GM19238 (cell line): Measurements from ENCODE around the gene ZNF19.
A peak's percentile ranks its signal among the peaks of the same experiment; 100 is the strongest.
"Not testable (repeated sequence)": the region's sequence is repeated elsewhere in the genome, so short reads cannot be mapped to it uniquely, and the experiment has no call there.

Experiments used
- DNase-seq: peaks from one replicate; pipeline ENCODE4 v3.0.0; 2011; ENCODE audit warnings: low spot score; ENCODE audit not compliant: insufficient read length

Gene ZNF19

DNA sequence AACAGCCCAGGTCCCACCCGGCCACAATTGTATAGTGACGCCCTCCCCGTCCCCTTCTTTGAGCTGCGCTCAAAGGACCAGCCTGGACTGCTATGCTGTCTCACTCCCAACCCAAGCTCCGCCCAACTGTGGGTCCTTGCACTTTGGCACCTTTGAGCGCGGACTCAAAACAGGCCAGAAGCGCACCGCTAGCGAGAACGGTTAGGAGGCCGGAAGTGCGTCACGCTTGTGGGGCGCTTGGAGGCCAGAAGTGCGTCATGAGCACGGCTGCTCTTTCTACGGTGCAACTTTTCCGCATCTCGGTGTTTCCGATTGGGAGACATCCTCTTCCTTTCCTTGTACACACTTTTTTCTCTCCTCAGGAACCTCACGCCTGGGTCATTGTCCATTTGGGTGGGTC lies at the start of gene ZNF19:
Gene ZNF19, minus strand, starts transcription at position 203 of the 400 bp plus-strand sequence. CDS start 7,210 bp downstream, outside the sequence.
- DNase-seq = no peak

DNA sequence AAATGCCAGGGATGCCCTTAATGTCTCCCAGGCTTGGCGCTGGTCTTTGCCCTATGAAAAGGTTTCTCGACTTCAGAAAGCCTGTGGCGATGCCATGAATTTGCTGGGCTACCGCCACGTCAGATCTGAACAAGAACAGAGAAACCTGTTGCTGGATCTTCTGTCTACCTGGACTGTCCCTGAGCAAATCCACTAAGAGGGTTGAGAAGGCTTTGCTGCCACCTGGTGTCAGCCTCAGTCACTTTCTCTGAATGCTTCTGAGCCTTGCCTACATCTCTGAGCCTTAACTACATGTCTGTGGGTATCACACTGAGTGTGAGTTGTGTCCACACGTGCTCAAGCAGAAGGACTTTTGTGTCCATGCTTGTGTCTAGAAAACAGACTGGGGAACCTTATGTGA lies 48.5 kb upstream of the ZNF19 start:
- DNase-seq = peak; percentile 37

DNA sequence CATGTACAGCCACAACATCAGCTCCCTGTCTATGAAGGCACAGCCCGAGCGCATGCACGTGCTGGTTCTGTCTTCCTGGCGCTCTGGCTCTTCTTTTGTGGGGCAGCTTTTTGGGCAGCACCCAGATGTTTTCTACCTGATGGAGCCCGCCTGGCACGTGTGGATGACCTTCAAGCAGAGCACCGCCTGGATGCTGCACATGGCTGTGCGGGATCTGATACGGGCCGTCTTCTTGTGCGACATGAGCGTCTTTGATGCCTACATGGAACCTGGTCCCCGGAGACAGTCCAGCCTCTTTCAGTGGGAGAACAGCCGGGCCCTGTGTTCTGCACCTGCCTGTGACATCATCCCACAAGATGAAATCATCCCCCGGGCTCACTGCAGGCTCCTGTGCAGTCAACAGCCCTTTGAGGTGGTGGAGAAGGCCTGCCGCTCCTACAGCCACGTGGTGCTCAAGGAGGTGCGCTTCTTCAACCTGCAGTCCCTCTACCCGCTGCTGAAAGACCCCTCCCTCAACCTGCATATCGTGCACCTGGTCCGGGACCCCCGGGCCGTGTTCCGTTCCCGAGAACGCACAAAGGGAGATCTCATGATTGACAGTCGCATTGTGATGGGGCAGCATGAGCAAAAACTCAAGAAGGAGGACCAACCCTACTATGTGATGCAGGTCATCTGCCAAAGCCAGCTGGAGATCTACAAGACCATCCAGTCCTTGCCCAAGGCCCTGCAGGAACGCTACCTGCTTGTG lies 47.8 kb upstream of the ZNF19 start:
- no peak for DNase-seq

DNA sequence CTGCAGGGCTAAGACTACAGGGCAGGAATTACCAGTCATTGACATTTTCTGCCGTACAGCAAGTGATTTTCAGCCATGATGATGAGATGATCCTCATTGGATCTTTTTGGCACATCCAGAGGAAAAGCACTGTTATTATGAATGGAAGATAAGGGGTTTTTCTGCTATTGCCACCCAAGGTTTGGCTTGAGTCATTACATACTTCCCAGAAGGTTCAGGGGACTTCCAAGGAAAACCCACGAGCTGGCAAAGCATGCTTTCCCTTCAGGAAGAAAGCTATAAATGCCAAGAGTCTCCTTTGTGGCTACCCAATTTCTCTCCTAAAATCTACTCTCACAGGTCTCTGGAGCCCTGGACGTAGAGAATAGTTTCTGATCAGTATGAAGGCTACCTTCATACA lies 43.2 kb upstream of the ZNF19 start:
- DNase-seq = no peak

DNA sequence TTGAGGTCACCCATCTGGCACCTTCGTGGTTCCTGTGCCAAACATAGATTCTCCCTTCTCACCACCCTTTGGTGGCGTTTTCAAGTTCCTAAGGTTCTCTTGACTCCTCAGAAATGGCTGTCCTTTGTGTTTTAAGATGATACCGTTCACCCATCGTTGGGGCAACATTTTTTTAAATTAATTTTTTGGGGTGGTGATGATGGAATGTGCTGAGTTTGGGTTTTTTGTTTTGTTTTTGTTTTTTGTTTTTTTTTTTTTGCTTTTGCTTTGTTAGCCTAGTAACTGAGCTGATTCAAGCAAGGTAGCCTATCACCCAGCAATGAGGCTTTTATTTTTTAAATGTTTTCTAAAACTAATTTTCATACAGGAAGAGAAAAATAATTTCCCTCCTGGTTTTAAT lies 39.7 kb upstream of the ZNF19 start:
- no peak for DNase-seq

DNA sequence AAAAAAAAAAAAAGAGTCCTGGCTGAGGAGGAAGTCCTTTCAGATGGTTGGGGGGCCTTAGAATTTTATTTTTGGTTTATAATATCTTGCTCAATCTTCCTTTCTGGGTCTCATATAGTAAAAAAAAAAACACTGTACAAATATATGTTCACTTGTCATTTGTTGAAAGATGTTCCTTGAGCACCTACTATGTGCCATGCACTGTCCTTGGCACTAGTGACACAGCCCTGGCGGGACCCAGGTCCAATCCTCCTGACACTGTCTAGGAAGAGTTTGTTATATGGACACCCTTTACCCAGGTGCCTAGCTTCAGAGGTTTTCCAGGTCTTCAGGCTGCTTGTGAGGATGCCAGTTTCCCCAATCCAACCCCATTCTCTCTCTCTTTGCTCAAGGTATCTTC lies 39.1 kb upstream of the ZNF19 start:
- DNase-seq = no peak

DNA sequence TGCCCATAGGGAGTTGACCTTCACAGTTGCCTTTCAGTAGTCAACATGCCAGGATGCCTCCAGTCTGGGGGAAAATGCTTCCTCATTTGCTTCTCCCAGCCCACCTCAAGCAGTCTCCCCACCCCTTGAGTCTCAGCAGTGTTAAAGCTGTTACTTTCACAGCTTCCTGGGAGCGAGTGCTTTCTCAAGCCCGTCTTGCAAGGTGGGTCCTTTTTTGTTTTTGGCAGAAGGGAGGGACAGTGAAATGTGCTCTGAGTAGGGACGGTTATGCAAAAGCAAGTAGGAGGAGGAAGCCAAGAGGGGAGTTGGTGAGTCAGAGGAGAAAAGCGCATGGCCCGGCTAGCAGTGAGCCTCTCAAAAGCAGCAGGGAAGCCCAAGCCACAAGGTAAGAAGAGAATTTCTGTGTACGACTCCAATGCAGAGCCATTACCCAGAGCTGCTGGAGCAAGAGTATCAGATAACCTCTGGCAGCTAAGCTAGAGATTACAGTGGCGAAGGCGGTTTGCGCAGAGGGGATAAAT lies 37.0 kb upstream of the ZNF19 start, which contains the start of gene CHST4:
Gene CHST4, plus strand, starts transcription at position 316 of the 521 bp plus-strand sequence. CDS start 10,252 bp downstream, outside the sequence.
- DNase-seq = no peak

DNA sequence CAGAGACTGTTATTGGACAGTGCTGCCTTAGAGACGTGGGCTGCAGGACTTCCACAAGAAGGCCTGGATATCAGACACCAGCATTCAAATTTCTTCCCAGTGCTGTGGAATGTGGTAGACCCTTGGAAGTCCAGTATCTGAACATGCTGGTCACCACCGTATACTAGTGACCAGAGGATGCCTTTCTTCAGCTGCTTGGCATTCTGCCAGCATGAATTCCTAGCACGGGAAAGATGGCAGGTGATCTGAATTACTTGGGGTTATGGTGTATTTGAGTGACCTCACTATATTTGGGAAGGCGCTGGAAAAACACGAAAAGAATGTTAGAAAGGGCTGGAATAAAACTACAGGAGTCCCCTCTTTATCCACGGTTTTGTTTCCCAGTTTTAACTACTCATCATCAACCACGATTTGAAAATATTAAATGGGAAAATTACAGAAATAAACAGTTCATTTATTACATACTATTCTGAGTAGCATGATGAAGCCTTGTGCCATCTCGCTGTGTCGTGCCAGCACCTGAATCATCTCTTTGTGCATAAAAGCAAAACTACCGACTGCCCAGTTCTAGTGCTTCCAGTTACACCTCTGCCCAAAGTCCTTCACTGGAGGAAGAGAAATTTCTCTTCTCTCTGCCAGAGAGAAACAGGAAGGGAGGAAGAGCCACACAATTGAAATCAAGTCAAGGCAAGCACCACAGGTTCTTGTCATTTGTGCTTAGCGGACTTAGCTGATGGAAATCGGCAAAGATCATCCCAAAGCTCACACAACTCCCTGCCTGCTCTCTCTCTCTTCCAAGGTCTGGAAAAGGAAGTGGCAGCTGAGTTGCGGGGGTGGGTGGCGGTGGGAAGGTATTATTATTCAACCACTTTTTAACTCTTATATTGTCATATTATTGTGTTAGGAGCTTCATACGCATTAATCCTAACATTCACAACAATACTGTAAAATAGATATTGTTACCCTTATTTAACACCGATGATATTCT lies 35.7 kb upstream of the ZNF19 start:
- no peak for DNase-seq

DNA sequence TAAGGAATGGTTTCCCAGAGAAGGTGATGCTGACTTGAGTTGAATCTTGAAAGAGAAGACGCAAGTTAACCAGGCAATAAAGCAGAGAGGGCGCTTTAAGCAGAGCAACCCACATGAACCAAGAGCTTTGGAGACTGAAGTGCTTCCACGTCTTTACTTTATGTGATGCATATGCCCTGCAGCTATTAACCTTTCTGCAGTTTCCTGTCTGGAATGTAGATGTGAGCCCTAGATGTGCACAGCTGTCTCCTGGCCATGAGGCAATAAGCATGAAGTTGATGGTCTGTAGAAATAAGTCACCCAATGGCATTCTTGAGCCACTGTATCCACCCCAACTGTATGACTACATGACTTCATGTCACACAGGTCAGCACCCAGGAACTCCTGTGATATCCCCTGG lies 31.4 kb upstream of the ZNF19 start:
- DNase-seq = no peak

DNA sequence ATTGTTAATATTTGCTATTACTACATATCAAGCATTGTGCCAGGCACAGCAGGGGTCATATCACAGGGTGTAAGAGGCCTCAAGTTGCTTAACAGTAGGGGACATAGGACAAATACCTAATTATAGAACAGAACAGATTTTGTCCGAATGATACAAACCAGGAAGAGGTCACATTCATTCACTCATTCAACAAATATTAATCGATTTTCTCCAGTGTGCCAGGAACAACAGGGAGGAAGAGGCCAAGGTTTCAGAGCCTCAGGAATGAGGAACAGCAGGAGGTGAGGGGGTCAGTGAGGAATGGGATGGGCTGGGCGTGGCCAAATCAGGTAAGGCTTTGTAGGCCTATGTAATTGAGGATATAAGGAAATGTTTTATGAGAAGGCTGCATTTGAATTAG lies 25.9 kb upstream of the ZNF19 start:
- DNase-seq = no peak

DNA sequence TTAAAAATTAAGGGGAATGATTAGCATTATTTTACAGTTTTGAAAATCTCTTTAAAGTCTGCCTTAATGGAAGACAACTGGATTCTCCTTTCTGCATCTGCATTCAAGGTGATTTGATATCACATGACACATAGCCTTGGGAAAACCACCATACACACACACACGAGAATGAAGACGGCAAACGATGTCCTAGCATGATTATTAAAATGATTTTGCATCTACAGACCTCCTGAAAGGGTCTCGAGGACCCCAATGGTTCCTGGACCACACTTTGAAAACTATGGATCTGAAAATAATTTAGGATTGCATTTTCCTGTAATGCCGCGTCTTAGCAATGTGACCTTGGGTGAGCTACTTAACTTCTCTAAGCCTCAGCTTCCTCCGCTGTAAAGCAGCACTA lies 25.4 kb upstream of the ZNF19 start:
- DNase-seq = no peak

DNA sequence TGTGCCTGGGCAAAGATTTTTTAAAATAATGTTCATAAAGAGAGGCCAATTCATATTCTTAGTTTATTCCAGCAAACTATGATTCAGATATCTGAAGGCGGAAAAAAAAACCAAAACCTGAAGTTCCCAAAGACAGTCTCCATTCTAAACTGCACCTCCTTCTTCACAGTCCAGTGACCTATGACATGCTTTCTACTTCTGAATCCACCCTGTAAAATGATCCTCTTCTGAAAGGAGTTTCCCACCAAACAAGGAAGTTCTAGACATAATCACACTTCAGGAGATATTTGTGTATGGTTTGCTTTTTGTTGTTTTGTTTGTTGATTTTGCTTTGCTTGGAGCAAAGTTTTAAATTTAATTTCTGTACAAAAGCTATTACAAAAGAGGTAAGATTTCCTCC lies 24.2 kb upstream of the ZNF19 start:
- DNase-seq = no peak

DNA sequence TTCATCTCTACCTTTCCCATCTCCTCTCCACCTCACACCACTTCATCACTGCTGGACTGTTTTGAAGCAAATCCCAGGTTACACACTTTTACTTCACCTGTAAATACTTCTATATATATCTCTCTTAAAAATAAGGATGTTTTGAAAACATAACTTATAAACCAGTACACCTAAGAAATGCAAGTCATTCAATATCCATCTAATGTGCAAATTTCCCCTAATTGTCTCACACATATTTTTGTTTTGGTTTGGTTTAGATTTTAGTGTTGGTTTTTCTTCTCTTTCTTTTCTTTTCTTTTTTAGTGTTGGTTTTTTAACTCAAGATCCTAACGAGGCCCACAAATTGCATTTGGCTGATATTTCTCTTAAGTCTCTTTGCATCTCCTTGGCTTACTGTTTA lies 17.9 kb upstream of the ZNF19 start:
- no peak for DNase-seq

DNA sequence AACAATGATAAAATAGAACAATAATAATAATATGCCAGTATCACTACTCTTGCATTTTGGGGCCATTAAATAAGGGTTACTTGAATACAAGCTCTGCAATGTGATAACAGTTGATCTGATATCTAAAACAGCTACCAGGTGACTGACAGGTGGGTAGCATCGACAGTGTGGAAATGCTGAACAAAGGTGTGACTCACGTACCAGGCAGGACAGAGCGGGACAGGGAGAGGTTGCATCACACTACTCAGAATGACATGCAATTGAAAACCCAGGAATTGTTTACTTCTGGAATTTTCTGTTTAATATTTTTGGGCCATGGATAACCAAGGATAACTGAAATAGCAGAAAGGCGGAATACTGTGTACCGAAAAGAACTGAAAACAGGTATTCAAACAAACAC lies 15.8 kb upstream of the ZNF19 start:
- no peak for DNase-seq

DNA sequence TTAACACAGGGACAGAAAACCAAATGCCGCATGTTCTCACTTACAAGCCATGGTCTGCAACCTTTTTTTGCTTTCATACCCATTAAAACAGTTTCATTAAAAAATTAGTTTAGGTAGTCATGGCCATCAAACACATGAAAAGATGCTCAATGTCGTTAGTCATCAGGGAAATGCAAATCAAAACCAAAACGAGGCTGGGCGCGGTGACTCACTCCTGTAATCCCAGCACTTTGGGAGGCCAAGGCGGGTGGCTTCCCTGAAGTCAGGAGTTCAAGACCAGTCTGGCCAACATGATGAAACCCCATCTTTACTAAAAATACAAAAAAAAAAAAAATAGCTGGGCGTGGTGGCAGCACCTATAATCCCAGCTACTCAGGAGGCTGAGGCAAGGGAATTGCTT lies 14.9 kb upstream of the ZNF19 start:
- DNase-seq = not testable (repeated sequence)

DNA sequence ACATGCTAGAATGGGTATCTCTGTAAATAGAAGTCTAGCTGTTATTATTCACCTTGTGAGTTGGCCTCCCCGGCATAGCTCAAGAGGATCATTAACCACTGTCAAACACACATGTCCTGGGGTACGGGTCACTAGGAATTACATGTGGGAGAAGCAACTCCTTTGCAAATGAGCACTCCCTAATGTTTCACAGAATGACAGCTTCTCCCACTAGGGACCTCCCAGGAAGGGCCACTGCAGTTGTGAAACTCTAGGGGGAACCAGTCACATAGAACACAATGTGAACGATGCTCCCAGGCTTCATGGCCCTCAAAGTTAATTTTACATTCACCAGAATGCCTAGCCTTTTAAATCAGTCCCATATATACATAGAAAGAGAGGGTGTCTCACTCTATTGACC lies 12.4 kb upstream of the ZNF19 start:
- no peak for DNase-seq

DNA sequence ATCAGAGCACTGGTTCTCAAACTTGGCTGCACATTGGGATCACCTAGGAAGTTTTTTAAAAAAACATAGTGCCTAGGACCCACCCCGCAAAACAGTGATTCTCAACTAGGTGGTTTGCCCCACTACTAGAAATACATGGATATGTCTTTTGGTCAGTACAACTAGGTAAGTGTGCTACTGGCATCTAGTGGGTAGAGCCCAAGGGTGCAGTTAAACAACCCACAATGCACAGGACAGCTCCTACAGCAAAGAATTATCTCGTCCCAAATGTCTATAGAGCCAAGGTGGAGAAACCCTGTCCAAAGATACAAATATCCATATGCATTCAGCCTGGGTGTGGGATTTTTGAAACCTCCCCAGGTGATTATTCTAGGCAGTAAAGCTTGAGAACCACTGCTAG lies 11.8 kb upstream of the ZNF19 start:
- DNase-seq = no peak

DNA sequence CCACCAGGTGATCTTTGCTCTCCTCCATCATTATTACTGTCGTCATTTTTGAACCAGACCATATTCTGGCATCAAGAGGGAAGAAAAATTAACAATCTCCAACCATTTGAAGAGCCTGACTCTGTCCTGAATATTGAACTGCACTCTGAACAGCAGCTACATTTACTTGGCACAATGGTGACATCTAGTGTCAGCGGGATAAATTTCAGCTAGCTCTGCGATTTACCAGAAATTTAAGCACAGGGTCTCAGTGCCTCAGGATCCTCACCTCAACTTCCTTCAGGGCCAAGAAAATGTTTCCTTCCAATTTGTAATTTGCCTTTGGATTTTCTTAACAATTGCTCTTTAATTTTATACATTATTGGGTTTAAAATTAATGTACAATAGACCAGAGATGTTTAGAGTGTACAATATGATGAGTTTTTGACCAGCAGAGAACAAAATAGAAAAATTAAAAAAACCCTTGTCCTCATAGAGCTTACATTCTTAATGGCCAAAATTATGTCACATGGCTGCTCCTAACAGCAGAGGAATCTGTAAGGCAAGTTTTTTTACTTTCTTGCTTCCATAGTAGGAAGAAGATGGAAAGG lies 10.7 kb upstream of the ZNF19 start:
- peak; percentile 27 for DNase-seq

DNA sequence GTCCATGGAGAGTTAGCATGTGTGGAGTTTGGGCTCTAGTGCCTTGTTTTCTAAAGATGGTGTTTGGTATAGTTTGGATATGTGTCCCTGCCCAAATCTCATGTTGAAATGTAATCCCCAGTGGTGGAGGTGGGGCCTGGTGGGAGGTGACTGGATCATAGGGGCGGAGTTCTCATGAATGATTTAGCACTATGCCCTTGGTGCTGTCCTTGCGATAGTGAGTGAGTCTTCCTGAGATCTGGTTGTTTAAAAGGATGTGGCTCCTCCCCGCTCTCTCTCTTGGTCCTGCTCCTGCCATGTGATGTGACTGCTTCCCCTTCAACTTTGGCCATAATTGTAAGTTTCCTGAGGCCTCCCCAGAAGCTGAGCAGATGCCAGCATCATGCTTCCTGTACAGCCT lies 8.9 kb upstream of the ZNF19 start:
- DNase-seq = no peak

DNA sequence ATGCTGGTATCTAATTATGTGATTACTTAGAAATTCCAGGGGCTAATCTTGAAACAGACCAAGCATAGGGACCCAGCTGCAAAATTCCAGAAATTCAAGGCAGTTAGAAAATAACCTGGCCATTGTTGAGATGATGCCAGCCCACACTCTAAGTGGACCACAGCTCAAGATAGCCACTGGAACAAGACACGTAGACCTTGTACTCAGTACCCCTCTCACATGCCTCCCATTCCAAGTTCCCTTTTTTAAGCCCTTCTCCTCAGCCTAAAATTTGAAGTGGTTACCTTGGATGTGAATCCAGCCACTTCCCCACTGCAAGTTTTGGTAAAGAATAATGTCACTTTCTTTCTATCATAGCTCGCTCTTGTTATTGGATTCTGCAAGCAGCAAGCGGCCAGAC lies 4.1 kb upstream of the ZNF19 start:
- no peak for DNase-seq

DNA sequence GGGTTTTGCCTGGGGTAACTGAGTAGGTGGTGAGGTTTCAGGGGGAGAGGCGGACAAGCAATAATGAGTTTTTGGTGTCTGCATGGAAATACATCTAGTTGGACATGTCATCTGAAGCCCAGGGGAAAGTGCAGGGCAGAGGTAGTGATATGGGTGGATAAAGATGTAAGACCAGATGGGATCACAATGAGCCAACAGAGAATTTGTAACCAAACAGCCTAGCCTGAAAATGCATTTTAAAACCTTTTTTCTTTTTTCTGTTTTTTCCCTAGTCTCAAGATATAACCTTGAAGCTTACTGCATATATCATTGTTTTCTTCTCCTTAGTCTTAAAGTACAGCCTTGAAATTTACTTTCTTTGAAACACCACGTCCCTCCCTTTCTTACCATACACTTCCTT lies 3.7 kb upstream of the ZNF19 start:
- no peak for DNase-seq

DNA sequence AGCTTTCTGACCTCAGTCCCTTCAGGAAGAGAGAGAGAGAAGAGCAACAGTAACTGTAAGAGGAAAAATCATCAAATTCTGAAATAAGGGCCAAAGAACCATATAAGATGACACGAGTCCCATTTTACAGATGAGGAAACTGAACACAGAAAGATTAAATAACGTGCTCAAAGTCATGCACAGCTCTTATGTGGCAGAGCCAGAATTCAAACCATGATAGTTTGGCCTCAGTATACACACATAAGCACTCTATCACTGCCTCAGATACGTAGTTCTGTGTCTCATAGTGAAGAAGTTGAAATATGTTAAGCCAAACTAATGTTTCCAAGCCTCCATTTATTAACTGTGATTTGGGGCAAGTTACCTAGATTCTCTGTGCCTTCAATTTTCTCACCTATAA lies 1.9 kb upstream of the ZNF19 start:
- no peak for DNase-seq
